Activated CD4-positive, alpha-beta T cell treated with anti-CD3 and anti-CD28 coated beads for 36 hours (primary cell): Measurements from ENCODE around the gene PLA2G4C. TPM values are rescaled to one million over a fixed set of nuclear protein-coding genes. Genes with fewer than 3 reads are reported as not detected.

Experiments
- ATAC-seq: fragments of 200-7000 bp; cut with Tn5 transposase; one replicate; pipeline ENCODE4 v1.10.0; 2021; ENCODE audit warnings: mild to moderate bottlenecking, moderate library complexity
- CTCF ChIA-PET: fragments of 350-600 bp; sonication (Branson Sonifier 250); formaldehyde crosslinking; loops from one replicate; lab custom pipeline; 2021; ENCODE audit warnings: antibody characterized with exemption; lab: Charles Lee
- POLR2A ChIA-PET: fragments of 350-600 bp; sonication (Branson Sonifier 250); formaldehyde crosslinking; loops from one replicate; lab custom pipeline; 2021; ENCODE audit warnings: antibody characterized with exemption, inconsistent platforms; lab: Charles Lee
- DNase-seq: peaks from one replicate; pipeline ENCODE4 v3.0.0-alpha.2; 2020
- H3K27ac Mint-ChIP-seq: one replicate; pipeline ENCODE4 v1.8.0; 2021; ENCODE audit warnings: mixed read lengths
- H3K27me3 Mint-ChIP-seq: one replicate; pipeline ENCODE4 v1.8.0; 2021; ENCODE audit warnings: mixed read lengths
- H3K36me3 Mint-ChIP-seq: one replicate; pipeline ENCODE4 v1.8.0; 2021; ENCODE audit warnings: low read depth, mixed read lengths
- H3K4me1 Mint-ChIP-seq: one replicate; pipeline ENCODE4 v1.8.0; 2021; ENCODE audit warnings: mixed read lengths
- H3K4me3 Mint-ChIP-seq: one replicate; pipeline ENCODE4 v1.8.0; 2021; ENCODE audit warnings: mild to moderate bottlenecking, moderate library complexity, mixed read lengths
- H3K9me3 Mint-ChIP-seq: one replicate; pipeline ENCODE4 v1.8.0; 2021; ENCODE audit warnings: low read depth, mixed read lengths
- intact Hi-C, 2 experiments: fragments of 100-400 bp; cut with DNase I in 1 of 2; cut with micrococcal nuclease in 1 of 2; formaldehyde crosslinking; loops; one replicate each; pipeline versions ENCODE4 v1.14.2 to v1.15.1; 2022 to 2024; cut with DNase I, micrococcal nuclease
- total RNA-seq, 2 experiments: library from RNA; stranded (reverse); gene quantifications; one replicate each; pipeline ENCODE4 v1.2.3, GENCODE V29; 2021

Gene PLA2G4C
- total RNA-seq, 2 experiments from 2014 or later, result 11.5 to 12.4 TPM

- Mint-ChIP-seq H3K4me1 (no peaks in the 10 kb centered on the region), H3K27ac (no peak overlapping the region), H3K9me3 (no peaks in the 10 kb centered on the region), H3K27me3 (peaks cover 44% of the 10 kb centered on the region), H3K36me3 (no peaks in the 10 kb centered on the region), H3K4me3 (no peak overlapping the region)
- intact Hi-C loops, result no loop called here
- ATAC-seq (no peak), DNase-seq (no peak)
- POLR2A ChIA-PET, result no interaction called here
- CTCF ChIA-PET, result no interaction called here
These were observed 89.9 kb downstream of the PLA2G4C start for GRCh38 chr19:48020686-48021085.

GRCh38 chr19:48010932-48011758 is 99.5 kb downstream of the PLA2G4C start:
- CTCF ChIA-PET, result no interaction called here
- intact Hi-C loops, result no loop called here
- POLR2A ChIA-PET, result no interaction called here
- Mint-ChIP-seq H3K4me1 (no peaks in the 10 kb centered on the region), H3K27me3 (peaks cover 20% of the 10 kb centered on the region), H3K4me3 (no peak overlapping the region), H3K36me3 (no peaks in the 10 kb centered on the region), H3K27ac (no peak overlapping the region), H3K9me3 (no peaks in the 10 kb centered on the region)
- no peak for ATAC-seq
- no peak for DNase-seq

GRCh38 chr19:48006762-48007161 is 103.9 kb downstream of the PLA2G4C start:
- Mint-ChIP-seq H3K9me3 (no peaks in the 10 kb centered on the region), H3K27me3 (peaks cover 19% of the 10 kb centered on the region), H3K27ac (no peak overlapping the region), H3K4me1 (no peaks in the 10 kb centered on the region), H3K36me3 (no peaks in the 10 kb centered on the region), H3K4me3 (no peak overlapping the region)
- intact Hi-C loops, result no loop called here
- POLR2A ChIA-PET, result no interaction called here
- ATAC-seq (no peak), DNase-seq (peak; percentile 30)
- CTCF ChIA-PET, result interaction anchor here (1.0 kb wide), 1 partner anchor 101 kb away, joined by 5 read pairs; no protein-coding TSS in a partner anchor

- Mint-ChIP-seq H3K9me3 (no peaks in the 10 kb centered on the region), H3K4me3 (no peak overlapping the region), H3K27ac (no peak overlapping the region), H3K27me3 (peaks cover 15% of the 10 kb centered on the region), H3K36me3 (no peaks in the 10 kb centered on the region), H3K4me1 (no peaks in the 10 kb centered on the region)
- no peak for DNase-seq
- no peak for ATAC-seq
- ChIA-PET POLR2A (interaction anchor here (0.6 kb wide), 1 partner anchor 62 kb away, joined by 6 read pairs; no protein-coding TSS in a partner anchor), CTCF (no interaction called here)
- intact Hi-C loops, result no loop called here
These were observed 106.4 kb downstream of the PLA2G4C start for GRCh38 chr19:48004236-48004635.

GRCh38 chr19:48000846-48001245 is 109.8 kb downstream of the PLA2G4C start:
- intact Hi-C loops, result no loop called here
- POLR2A ChIA-PET, result no interaction called here
- Mint-ChIP-seq H3K9me3 (no peaks in the 10 kb centered on the region), H3K27ac (no peak overlapping the region), H3K4me3 (no peak overlapping the region), H3K36me3 (no peaks in the 10 kb centered on the region), H3K27me3 (peaks cover 10% of the 10 kb centered on the region), H3K4me1 (no peaks in the 10 kb centered on the region)
- ATAC-seq (no peak), DNase-seq (no peak)
- CTCF ChIA-PET, result interaction anchor here (0.6 kb wide), 1 partner anchor 1296 kb away, joined by 3 read pairs; no protein-coding TSS in a partner anchor

GRCh38 chr19:47998800-47999199 is 111.8 kb downstream of the PLA2G4C start:
- intact Hi-C loops, result no loop called here
- CTCF ChIA-PET, result no interaction called here
- DNase-seq (no peak), ATAC-seq (no peak)
- Mint-ChIP-seq H3K36me3 (no peaks in the 10 kb centered on the region), H3K27me3 (peaks cover 19% of the 10 kb centered on the region), H3K4me3 (no peak overlapping the region), H3K9me3 (no peaks in the 10 kb centered on the region), H3K27ac (no peak overlapping the region), H3K4me1 (no peaks in the 10 kb centered on the region)
- POLR2A ChIA-PET, result no interaction called here

Other genes with a start within 250 kb of the PLA2G4C start
- not detected for gene SULT2A1, start 224.5 kb downstream of the PLA2G4C start, total RNA-seq
- gene BSPH1, start 118.6 kb downstream of the PLA2G4C start, total RNA-seq, result not detected
- not detected for gene ELSPBP1, start 116.2 kb downstream of the PLA2G4C start, total RNA-seq
- gene CABP5, start 66.7 kb downstream of the PLA2G4C start, total RNA-seq, result not detected
- gene LIG1, start 59.5 kb upstream of the PLA2G4C start, total RNA-seq, result 100 to 1,000 TPM; 193 to 194 TPM
- 10 to 100 TPM in 1 of 2 experiments, 1 to 10 TPM in 1; 7.4 to 10.9 TPM for gene ZSWIM9, start 59.9 kb upstream of the PLA2G4C start, total RNA-seq
- gene CARD8, start 145.1 kb upstream of the PLA2G4C start, total RNA-seq, result 100 to 1,000 TPM; 109 to 118 TPM
- gene ZNF114, start 159.3 kb upstream of the PLA2G4C start, total RNA-seq, result under 1 TPM in 1 of 2 experiments, not detected in 1; 0.12 TPM
- 100 to 1,000 TPM; 166 to 195 TPM for gene EMP3, start 214.7 kb upstream of the PLA2G4C start, total RNA-seq